Stimulated activated CD8-positive, alpha-beta memory T cell treated with anti-CD3 and anti-CD28 coated beads, Interleukin-7, amount 100 ng/mL, for 24 hours (primary cell): ENCODE data around the gene ZNF146.
"Not testable (repeated sequence)": the region's sequence is repeated elsewhere in the genome, so short reads cannot be mapped to it uniquely, and the experiment has no call there.

ENCODE experiments used
- DNase-seq: peaks from one replicate; pipeline ENCODE4 v3.0.0-alpha.2; 2020; ENCODE audit warnings: low read depth

ZNF146 gene

GRCh38 chr19:36236304-36236945, 21.5 kb downstream of the ZNF146 start:
- DNase-seq, result no peak

DNA sequence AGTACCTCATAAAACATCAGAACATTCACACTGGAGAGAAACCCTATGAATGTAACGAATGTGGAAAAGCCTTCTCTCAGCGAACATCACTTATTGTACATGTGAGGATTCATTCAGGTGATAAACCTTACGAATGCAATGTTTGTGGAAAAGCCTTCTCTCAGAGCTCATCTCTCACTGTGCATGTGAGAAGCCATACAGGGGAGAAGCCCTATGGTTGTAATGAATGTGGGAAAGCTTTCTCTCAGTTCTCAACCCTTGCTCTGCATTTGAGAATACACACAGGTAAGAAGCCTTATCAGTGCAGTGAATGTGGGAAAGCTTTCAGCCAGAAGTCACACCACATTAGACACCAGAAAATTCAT, 22.0 kb downstream of the ZNF146 start:
- DNase-seq, result no peak

- no peak for DNase-seq
These were observed 29.2 kb downstream of the ZNF146 start for GRCh38 chr19:36244066-36244465.

- no peak for DNase-seq
These were observed 30.5 kb downstream of the ZNF146 start for GRCh38 chr19:36245210-36246005.

DNA sequence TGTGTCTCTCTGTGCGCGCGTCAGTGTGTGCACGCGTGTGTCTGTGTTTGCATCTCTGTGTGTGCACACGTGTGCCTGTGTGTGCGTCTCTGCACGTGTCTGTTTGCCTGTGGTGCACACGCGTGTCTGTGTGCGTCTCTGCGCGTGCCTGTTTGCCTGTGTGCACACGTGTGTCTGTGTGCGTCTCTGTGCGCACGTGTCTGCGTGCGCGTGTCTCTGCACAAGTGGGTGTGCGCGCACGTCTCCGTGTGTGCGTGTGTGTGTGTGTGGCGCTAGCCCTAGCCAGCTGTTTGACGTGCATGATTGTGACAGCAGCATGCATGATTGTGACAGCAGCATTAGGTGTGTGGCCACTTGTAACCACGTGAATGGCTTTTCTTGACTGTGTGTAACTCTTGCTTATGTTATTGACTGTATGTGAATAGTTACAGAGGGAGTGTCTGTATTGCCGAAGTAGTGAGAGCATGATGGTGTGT, 31.1 kb downstream of the ZNF146 start:
- no peak for DNase-seq

GRCh38 chr19:36252047-36252446, 37.1 kb downstream of the ZNF146 start:
- DNase-seq, result no peak

GRCh38 chr19:36254848-36255247, 39.9 kb downstream of the ZNF146 start:
- no peak for DNase-seq

GRCh38 chr19:36255316-36255715, 40.4 kb downstream of the ZNF146 start:
- DNase-seq, result no peak

DNA sequence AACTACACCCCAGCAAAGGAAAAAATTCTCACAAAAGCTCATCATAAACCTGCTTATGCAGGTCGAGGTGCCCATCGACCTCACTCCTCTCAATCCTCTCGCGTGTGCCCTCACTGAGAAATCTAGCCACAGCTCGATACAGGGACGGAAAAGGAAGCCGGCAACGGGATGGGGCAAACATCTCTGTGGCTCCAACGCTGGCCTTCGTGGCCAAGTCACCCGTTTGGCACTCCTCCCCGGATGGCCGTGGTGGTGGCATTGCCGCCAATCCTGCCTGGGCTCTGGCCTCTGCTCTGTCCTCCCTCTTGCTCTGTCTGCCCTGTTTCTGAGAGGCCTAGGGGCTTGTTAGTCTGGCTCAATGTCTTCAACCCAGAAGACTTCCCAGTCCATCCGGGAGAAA, 41.2 kb downstream of the ZNF146 start:
- no peak for DNase-seq

- no peak for DNase-seq
These were observed 42.1 kb downstream of the ZNF146 start for GRCh38 chr19:36256853-36257519.

GRCh38 chr19:36257520-36257876, 42.6 kb downstream of the ZNF146 start:
- DNase-seq, result no peak

GRCh38 chr19:36258028-36258875, 43.3 kb downstream of the ZNF146 start:
- no peak for DNase-seq

- no peak for DNase-seq
These were observed 44.3 kb downstream of the ZNF146 start for GRCh38 chr19:36259211-36259610.

GRCh38 chr19:36265064-36265463, 50.2 kb downstream of the ZNF146 start:
- no peak for DNase-seq

- no peak for DNase-seq
These were observed 51.0 kb downstream of the ZNF146 start for GRCh38 chr19:36265856-36266374.

- DNase-seq, result no peak
These were observed 51.6 kb downstream of the ZNF146 start for GRCh38 chr19:36266375-36266961.

DNA sequence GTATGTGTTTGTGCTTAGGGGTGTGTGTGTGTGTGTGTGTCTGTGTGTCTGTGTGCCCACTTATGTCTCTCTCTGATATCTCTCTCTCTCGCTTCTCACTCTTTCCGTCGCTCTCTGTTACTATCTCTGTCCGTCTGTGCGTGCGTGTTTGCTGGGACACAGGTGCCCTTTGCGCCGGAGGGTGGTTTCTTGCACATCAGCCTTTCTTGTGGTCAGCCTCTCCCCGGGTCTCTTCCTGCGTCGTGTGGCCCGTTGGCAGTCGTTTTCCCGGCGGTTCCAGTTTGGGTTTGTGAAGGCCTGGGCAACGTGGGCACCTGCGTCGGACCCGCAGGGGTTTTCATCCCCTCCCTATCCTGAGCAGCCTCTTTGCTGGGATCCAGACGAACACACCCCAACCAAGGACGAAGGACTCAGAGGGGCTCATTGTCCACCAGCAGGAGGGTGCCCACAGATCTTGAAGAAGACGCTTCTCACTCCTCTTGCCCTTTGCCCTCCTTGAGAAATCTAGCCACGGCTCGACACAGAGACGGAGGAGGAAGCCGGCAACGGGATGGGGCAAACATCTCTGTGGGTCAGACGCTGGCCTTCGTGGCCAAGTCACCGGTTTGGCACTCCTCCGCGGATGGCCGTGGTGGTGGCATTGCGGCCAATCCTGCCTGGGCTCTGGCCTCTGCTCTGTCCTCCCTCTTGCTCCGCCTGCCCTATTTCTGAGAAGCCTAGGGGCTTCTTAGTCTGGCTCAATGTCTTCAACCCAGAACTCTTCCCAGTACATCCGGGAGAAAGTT, 52.3 kb downstream of the ZNF146 start:
- no peak for DNase-seq

DNA sequence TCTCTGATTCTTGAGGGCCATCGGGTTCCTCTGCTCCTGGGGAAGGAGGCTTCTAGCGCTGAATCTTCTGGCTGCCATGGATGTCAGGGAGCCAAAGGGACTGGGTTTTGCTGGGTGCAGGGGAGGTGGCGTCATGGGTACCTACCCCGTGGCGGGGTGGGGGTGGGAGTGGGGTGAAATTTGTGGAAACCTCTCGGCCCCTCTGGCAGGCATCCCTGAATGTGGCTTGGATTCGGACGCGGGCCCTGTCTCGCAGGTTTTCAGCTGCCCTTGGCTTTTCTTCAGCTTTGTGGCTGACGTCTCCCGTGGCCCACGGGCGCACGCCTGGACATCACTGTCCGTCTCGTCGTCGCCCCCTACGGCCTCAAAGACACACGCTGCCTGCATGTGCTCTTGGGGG, 53.2 kb downstream of the ZNF146 start:
- DNase-seq, result not testable (repeated sequence)

- not testable (repeated sequence) for DNase-seq
These were observed 53.7 kb downstream of the ZNF146 start for GRCh38 chr19:36268591-36268990.

DNA sequence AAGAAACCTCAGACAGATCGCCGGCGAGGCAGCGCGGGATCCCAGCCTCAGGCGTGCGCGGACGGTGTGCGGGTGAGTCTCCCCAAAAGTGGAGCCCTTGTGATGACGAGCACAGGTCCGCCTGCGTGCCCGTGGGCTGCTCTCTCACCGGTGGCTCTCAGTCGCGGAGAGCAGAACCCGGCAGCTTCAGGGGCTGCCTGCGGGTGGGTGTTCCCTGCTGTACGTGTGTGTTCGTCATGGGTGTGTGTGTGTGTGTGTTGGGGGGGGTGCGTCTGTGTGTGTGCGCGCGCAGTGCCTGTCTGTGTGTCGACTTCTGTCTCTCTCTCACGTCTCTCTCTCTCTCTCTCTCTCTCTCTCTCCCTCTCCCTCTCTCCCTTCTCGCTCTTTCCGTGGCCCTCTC, 54.4 kb downstream of the ZNF146 start:
- not testable (repeated sequence) for DNase-seq
